Thyroid gland (tissue), 4 donors: ENCODE measurements around the gene ARHGEF5. TPM values are rescaled to one million over a fixed set of nuclear protein-coding genes. Genes with fewer than 3 reads are reported as not detected.

Experiments used
- DNase-seq, 2 donors: peaks; one replicate each; pipeline ENCODE4 v3.0.0-alpha.2; 2019
- H3K27ac ChIP-seq, 3 donors: fragments of 200-600 bp; sonication (generic); 1 replicate in 2 of 3; 2 replicates in 1 of 3; pipeline ENCODE4 v1.5.1; 2016 to 2019; ENCODE audit warnings: mild to moderate bottlenecking in 1 of 3, moderate library complexity in 1 of 3
- H3K27me3 ChIP-seq: fragments of 200-600 bp; sonication (generic); one replicate; pipeline ENCODE4 v1.5.1; 2019
- H3K36me3 ChIP-seq, 2 donors: fragments of 200-600 bp; sonication (generic); one replicate each; pipeline ENCODE4 v1.5.1; 2016 to 2019
- H3K4me1 ChIP-seq, 2 donors: fragments of 200-600 bp; sonication (generic); one replicate each; pipeline ENCODE4 v1.5.1; 2017 to 2019
- H3K4me3 ChIP-seq, 3 donors: fragments of 200-600 bp; sonication (generic); replicated peaks in 1 of 3; 1 replicate in 2 of 3; 2 replicates in 1 of 3; pipeline ENCODE4 v1.5.1; 2016; ENCODE audit warnings: mild to moderate bottlenecking in 1 of 3
- H3K9me3 ChIP-seq: fragments of 200-600 bp; sonication (generic); one replicate; pipeline ENCODE4 v1.5.1; 2017
- POLR2A ChIP-seq, 2 donors: fragments of 450-650 bp; IDR thresholded peaks; one replicate each; pipeline ENCODE4 v1.6.1; 2017; ENCODE audit warnings: antibody characterized with exemption in 2 of 2, mild to moderate bottlenecking in 2 of 2, moderate library complexity in 1 of 2
- WGBS, 2 donors: methylation state at CpG; one replicate each; pipeline ENCODE4 v1.1.5; 2017; 5-methylcytosine and 5-hydroxymethylcytosine counted together
- intact Hi-C: fragments of 100-400 bp; cut with DNase I; formaldehyde crosslinking; loops from one replicate; pipeline ENCODE4 v1.15.1; 2023
- total RNA-seq, 4 donors: library from RNA; depleted of rRNA; stranded (reverse); fragments of >200 nt; gene quantifications; one replicate each; pipeline ENCODE4 v1.2.3, GENCODE V29; 2016
- TF ChIP-seq, protein P1 (sequence below), 6 experiments: fragments of 200-600 bp in 3 of 6; fragments of 450-650 bp in 3 of 6; sonication (generic) in 3 of 6; IDR thresholded peaks; one replicate each; pipeline ENCODE4 v1.5.1; 2016 to 2019; ENCODE audit warnings: antibody characterized with exemption in 6 of 6, mild to moderate bottlenecking in 2 of 6, inconsistent platforms in 1 of 6, moderate library complexity in 1 of 6

ARHGEF5 gene
- total RNA-seq, 4 donors from 2014 or later, result 47.8 to 104 (median 71.4) TPM

DNA sequence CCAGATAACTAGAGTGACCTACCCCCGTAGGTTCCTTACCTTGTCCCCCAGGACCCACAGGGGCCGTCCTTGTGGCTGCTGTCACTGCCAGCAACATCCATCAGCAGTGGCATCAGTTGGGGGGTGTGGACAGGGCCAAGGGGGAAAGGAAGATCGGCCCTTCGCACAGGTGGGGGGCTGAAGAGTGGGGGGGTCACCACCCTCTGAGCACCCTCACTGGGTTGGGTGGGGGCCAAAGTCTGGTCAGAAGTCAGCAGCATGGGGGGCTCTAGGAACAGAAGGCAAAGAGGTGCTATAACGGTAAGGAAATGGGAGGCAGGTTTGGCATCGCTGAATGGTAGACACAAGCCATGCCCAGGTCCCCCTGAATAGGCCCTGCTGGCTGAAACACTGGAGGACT, 43.7 kb downstream of the ARHGEF5 start:
- no peak for DNase-seq
- H3K36me3 ChIP-seq, result no peaks in the 10 kb centered on the region
- 79 to 82% methylated on average over 6 of the region's 6 CpGs for WGBS, 2 donors
- H3K9me3 ChIP-seq, result no peaks in the 10 kb centered on the region
- intact Hi-C loops, result no loop called here
- no peaks in the 10 kb centered on the region for H3K4me1 ChIP-seq
- no peaks in the 10 kb centered on the region for H3K27me3 ChIP-seq
- H3K4me3 ChIP-seq, result no peak overlapping the region
- TF ChIP-seq, protein P1, sequence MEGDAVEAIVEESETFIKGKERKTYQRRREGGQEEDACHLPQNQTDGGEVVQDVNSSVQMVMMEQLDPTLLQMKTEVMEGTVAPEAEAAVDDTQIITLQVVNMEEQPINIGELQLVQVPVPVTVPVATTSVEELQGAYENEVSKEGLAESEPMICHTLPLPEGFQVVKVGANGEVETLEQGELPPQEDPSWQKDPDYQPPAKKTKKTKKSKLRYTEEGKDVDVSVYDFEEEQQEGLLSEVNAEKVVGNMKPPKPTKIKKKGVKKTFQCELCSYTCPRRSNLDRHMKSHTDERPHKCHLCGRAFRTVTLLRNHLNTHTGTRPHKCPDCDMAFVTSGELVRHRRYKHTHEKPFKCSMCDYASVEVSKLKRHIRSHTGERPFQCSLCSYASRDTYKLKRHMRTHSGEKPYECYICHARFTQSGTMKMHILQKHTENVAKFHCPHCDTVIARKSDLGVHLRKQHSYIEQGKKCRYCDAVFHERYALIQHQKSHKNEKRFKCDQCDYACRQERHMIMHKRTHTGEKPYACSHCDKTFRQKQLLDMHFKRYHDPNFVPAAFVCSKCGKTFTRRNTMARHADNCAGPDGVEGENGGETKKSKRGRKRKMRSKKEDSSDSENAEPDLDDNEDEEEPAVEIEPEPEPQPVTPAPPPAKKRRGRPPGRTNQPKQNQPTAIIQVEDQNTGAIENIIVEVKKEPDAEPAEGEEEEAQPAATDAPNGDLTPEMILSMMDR (IDR thresholded peaks at IDR 0.05), result no peak
- no peak for TF ChIP-seq POLR2A (IDR thresholded peaks at IDR 0.05)
- H3K27ac ChIP-seq, result no peak overlapping the region

DNA sequence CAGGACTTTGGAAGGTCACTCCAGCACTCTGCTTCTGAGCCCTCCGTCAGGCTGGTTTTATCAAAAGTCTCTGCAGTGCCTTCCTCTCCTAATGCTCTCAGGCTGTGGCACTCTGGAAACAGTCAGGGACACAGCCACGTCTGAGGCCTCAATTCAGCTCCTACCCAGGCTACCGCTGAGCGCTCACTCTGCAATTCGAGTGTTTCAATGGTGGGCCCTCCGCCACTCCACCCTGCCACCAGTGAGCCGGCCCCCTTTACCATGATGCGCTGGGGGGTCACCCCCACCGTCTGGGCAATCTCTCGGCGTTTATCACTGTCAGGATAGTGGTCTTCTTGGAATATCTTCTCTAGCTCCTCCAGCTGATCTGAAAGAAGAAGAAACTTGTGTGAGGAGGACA, 44.7 kb downstream of the ARHGEF5 start:
- no peaks in the 10 kb centered on the region for H3K9me3 ChIP-seq
- no peaks in the 10 kb centered on the region for H3K4me1 ChIP-seq
- no peaks in the 10 kb centered on the region for H3K36me3 ChIP-seq
- H3K27me3 ChIP-seq, result no peaks in the 10 kb centered on the region
- no peak for DNase-seq
- 89 to 91% methylated on average over 11 of the region's 11 CpGs for WGBS, 2 donors
- no peak overlapping the region for H3K27ac ChIP-seq
- TF ChIP-seq POLR2A (IDR thresholded peaks at IDR 0.05), result no peak
- TF ChIP-seq, protein P1 (IDR thresholded peaks at IDR 0.05), result no peak
- no peak overlapping the region for H3K4me3 ChIP-seq
- intact Hi-C loops, result no loop called here

DNA sequence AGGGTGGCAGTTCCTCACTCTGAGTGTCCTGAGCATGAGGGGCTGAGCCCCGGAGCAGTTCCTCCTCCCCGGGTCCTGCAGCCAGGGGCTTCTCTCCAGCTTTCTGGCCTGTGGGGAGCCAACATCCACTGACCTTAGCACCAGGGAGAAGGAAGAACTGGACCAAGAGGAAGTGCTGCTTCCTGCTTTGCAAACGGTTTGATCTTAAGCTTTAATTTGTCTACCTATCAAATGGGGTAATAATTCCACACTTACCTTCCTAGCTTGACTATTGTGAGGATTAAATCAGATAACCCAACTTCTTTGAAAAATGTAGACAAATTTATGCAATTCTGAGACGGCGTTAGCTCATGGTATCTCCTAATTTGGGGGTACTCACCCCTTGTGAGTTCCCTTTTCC, 46.3 kb downstream of the ARHGEF5 start:
- Histone ChIP-seq H3K27ac (no peak overlapping the region), H3K9me3 (no peaks in the 10 kb centered on the region), H3K27me3 (no peaks in the 10 kb centered on the region), H3K4me1 (no peaks in the 10 kb centered on the region), H3K36me3 (no peaks in the 10 kb centered on the region), H3K4me3 (no peak overlapping the region)
- intact Hi-C loops, result no loop called here
- 54 to 71% methylated on average over 3 to 5 of the region's 5 CpGs for WGBS, 2 donors
- DNase-seq, result no peak
- TF ChIP-seq POLR2A (IDR thresholded peaks at IDR 0.05), result no peak
- TF ChIP-seq, protein P1 (IDR thresholded peaks at IDR 0.05), result no peak

DNA sequence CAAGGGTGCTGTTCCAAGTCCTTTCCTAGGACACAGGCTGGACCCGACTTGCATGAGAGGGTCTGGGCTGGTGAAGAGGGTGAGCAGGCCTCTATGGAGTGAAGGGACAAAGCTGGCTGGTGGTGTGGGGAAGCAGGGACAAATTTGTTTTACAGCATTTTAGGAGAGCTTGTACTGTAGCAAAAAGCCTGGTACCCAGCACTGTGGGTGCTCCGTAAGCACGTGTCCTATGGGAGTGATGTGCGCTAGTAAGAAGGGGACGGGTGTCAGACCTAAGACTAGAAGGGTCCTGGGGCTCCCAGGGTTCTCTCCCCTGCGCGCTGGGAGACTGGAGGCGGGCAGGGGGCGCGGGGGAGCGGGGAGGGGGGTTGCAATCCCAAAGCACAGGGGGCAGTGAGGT, 47.9 kb downstream of the ARHGEF5 start:
- Histone ChIP-seq H3K27me3 (no peaks in the 10 kb centered on the region), H3K36me3 (no peaks in the 10 kb centered on the region), H3K27ac (no peak overlapping the region), H3K9me3 (no peaks in the 10 kb centered on the region), H3K4me3 (no peak overlapping the region), H3K4me1 (no peaks in the 10 kb centered on the region)
- intact Hi-C loops, result no loop called here
- WGBS, 2 donors, result 95 to 96% methylated on average over 11 of the region's 11 CpGs
- TF ChIP-seq, protein P1 (IDR thresholded peaks at IDR 0.05), result no peak
- TF ChIP-seq POLR2A (IDR thresholded peaks at IDR 0.05), result no peak
- DNase-seq, result no peak

DNA sequence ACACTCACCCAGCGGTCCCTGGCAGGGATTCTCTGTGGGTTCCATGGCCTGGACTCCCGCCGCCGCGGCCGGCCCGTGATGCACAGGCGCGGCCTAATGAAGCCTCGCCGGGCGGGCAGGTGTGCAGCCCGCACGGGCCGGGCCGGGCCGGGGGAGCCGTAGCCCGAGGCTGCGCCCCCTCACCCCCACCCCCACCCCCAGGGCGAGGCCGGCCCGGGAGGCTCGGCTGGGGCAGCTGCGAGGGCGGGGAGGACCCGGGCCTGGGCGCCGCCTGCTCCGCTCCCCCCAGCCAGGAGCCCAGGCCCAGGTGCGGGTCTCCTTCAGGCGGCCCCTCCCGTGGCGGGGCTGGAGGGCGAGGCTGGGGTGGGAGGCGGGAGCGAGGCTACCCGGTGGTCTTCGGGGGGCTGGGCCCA, 48.5 kb downstream of the ARHGEF5 start, which contains the start of gene NOBOX:
NOBOX (minus strand) TSS at position 45 of the 413 bp plus-strand sequence.
- Histone ChIP-seq H3K9me3 (no peaks in the 10 kb centered on the region), H3K27ac (no peak within 1 kb of the TSS), H3K27me3 (no peaks in the 10 kb centered on the region), H3K4me1 (no peaks in the 10 kb centered on the region), H3K4me3 (no peak within 1 kb of the TSS), H3K36me3 (no peaks in the 10 kb centered on the region)
- intact Hi-C loops, result no loop called here
- WGBS, 2 donors, result 98% methylated on average over 8 of the region's 39 CpGs; no CpG with 5 or more reads in 1 of the 2 donors
- no peak for DNase-seq
- TF ChIP-seq, protein P1 (IDR thresholded peaks at IDR 0.05), result no peak
- no peak for TF ChIP-seq POLR2A (IDR thresholded peaks at IDR 0.05)
